Tibial artery (tissue), 4 donors: ENCODE data around the gene KCNK1.

ENCODE experiments used
- DNase-seq, 2 donors: peaks; one replicate each; pipeline ENCODE4 v3.0.0-alpha.2; 2019
- H3K27ac ChIP-seq, 2 donors: fragments of 200-600 bp; sonication (generic) in 1 of 2; 1 replicate in 1 of 2; 2 replicates in 1 of 2; pipeline ENCODE4 v1.5.1; 2018 to 2019; ENCODE audit warnings: mild to moderate bottlenecking in 1 of 2
- H3K27me3 ChIP-seq, 2 donors: fragments of 200-600 bp; sonication (generic) in 1 of 2; one replicate each; pipeline versions ENCODE4 v1.5.1 to v1.6.0; 2016 to 2019
- H3K36me3 ChIP-seq, 3 donors: fragments of 200-600 bp; sonication (generic) in 2 of 3; one replicate each; pipeline ENCODE4 v1.5.1; 2016 to 2019; ENCODE audit warnings: mild to moderate bottlenecking in 2 of 3
- H3K4me1 ChIP-seq, 4 donors: fragments of 200-600 bp; sonication (generic) in 2 of 4; 1 replicate in 3 of 4; 2 replicates in 1 of 4; pipeline ENCODE4 v1.5.1; 2016 to 2019
- H3K4me3 ChIP-seq, 2 donors: fragments of 200-600 bp; sonication (generic) in 1 of 2; 1 replicate in 1 of 2; 2 replicates in 1 of 2; pipeline ENCODE4 v1.5.1; 2018 to 2019; ENCODE audit warnings: mild to moderate bottlenecking in 2 of 2
- H3K9me3 ChIP-seq, 3 donors: fragments of 200-600 bp; sonication (generic) in 1 of 3; one replicate each; pipeline ENCODE4 v1.5.1; 2016 to 2019
- CTCF ChIP-seq, 2 experiments: fragments of 200-600 bp in 1 of 2; fragments of 450-650 bp in 1 of 2; IDR thresholded peaks; one replicate each; pipeline ENCODE4 v1.5.1; 2017 to 2019; ENCODE audit warnings: antibody characterized with exemption in 2 of 2, mild to moderate bottlenecking in 1 of 2, moderate library complexity in 1 of 2
- intact Hi-C: fragments of 100-400 bp; cut with DNase I; formaldehyde crosslinking; loops from one replicate; pipeline ENCODE4 v1.15.0; 2023; ENCODE audit warnings: low total_unique reads

Gene KCNK1

GRCh38 chr1:233664253-233664652 lies 50.3 kb downstream of the KCNK1 start:
- Histone ChIP-seq H3K4me3 (no peak overlapping the region), H3K27me3 (no peaks in the 10 kb centered on the region), H3K27ac (peak overlapping the region; percentile 35 to 52), H3K36me3 (no peaks in the 10 kb centered on the region), H3K9me3 (no peaks in the 10 kb centered on the region), H3K4me1 (peaks cover 0 to 34% (median 9%) of the 10 kb centered on the region in 4 donors)
- intact Hi-C loops, result no loop called here
- no peak for TF ChIP-seq CTCF (IDR thresholded peaks at IDR 0.05)
- no peak for DNase-seq

- Histone ChIP-seq H3K9me3 (no peaks in the 10 kb centered on the region), H3K36me3 (no peaks in the 10 kb centered on the region), H3K27me3 (no peaks in the 10 kb centered on the region), H3K27ac (peak overlapping the region; percentile 35 to 52), H3K4me1 (peaks cover 0 to 34% (median 9%) of the 10 kb centered on the region in 4 donors), H3K4me3 (no peak overlapping the region)
- DNase-seq, result no peak
- intact Hi-C loops, result no loop called here
- no peak for TF ChIP-seq CTCF (IDR thresholded peaks at IDR 0.05)
These were observed 51.1 kb downstream of the KCNK1 start for GRCh38 chr1:233664804-233665574.

- intact Hi-C loops, result no loop called here
- H3K27ac ChIP-seq, result no peak overlapping the region
- DNase-seq, result no peak
These were observed 51.8 kb downstream of the KCNK1 start for GRCh38 chr1:233665575-233666270.

GRCh38 chr1:233667741-233668140 lies 53.8 kb downstream of the KCNK1 start:
- H3K4me3 ChIP-seq, result no peak overlapping the region
- intact Hi-C loops, result no loop called here
- DNase-seq, result no peak
- TF ChIP-seq CTCF (IDR thresholded peaks at IDR 0.05), result no peak
- no peaks in the 10 kb centered on the region for H3K27me3 ChIP-seq
- no peaks in the 10 kb centered on the region for H3K36me3 ChIP-seq
- H3K27ac ChIP-seq, result no peak overlapping the region
- peaks cover 0 to 29% (median 9%) of the 10 kb centered on the region in 4 donors for H3K4me1 ChIP-seq
- H3K9me3 ChIP-seq, result no peaks in the 10 kb centered on the region

More at GRCh38 chr1:233665575-233666270, 51.8 kb downstream of the KCNK1 start:
- Histone ChIP-seq H3K4me3 (no peak overlapping the region), H3K36me3 (no peaks in the 10 kb centered on the region), H3K4me1 (peaks cover 0 to 34% (median 9%) of the 10 kb centered on the region in 4 donors), H3K9me3 (no peaks in the 10 kb centered on the region), H3K27me3 (no peaks in the 10 kb centered on the region)
- no peak for TF ChIP-seq CTCF (IDR thresholded peaks at IDR 0.05)

- Histone ChIP-seq H3K27ac (no peak overlapping the region), H3K4me1 (peaks cover 0 to 24% (median 9%) of the 10 kb centered on the region in 4 donors), H3K9me3 (no peaks in the 10 kb centered on the region), H3K27me3 (no peaks in the 10 kb centered on the region), H3K36me3 (no peaks in the 10 kb centered on the region), H3K4me3 (no peak overlapping the region)
- intact Hi-C loops, result no loop called here
- no peak for DNase-seq
- no peak for TF ChIP-seq CTCF (IDR thresholded peaks at IDR 0.05)
These were observed 54.3 kb downstream of the KCNK1 start for GRCh38 chr1:233668146-233668724.
